Measurements from ENCODE around the gene ZBTB7A.

The ZBTB7A gene

GRCh38 chr19:4066682-4067395 lies at the start of gene ZBTB7A:
Gene ZBTB7A (minus strand): TSS chr19:4066899. CDS start chr19:4055232, 11,667 bp downstream.
- DNase-seq (ENCODE audit: low spot score): peak; percentile 85

GRCh38 chr19:4115818-4116385 lies 49.2 kb upstream of the ZBTB7A start:
- no peak for DNase-seq (ENCODE audit: low spot score)

GRCh38 chr19:4115050-4115817 lies 48.5 kb upstream of the ZBTB7A start:
- peak; percentile 63 for DNase-seq (ENCODE audit: low spot score)

- DNase-seq (ENCODE audit: low spot score): no peak
Measured at GRCh38 chr19:4114181-4114580, 47.5 kb upstream of the ZBTB7A start.

GRCh38 chr19:4113398-4114088 lies 46.8 kb upstream of the ZBTB7A start:
- DNase-seq (ENCODE audit: low spot score): no peak

- DNase-seq (ENCODE audit: low spot score): no peak
Measured at GRCh38 chr19:4112367-4112766, 45.7 kb upstream of the ZBTB7A start.

- no peak for DNase-seq (ENCODE audit: low spot score)
Measured at GRCh38 chr19:4109626-4109945, 42.9 kb upstream of the ZBTB7A start.

- no peak for DNase-seq (ENCODE audit: low spot score)
Measured at GRCh38 chr19:4108767-4109625, 42.3 kb upstream of the ZBTB7A start.

- no peak for DNase-seq (ENCODE audit: low spot score)
Measured at GRCh38 chr19:4103080-4103433, 36.4 kb upstream of the ZBTB7A start.

GRCh38 chr19:4102339-4103079 lies 35.8 kb upstream of the ZBTB7A start:
- DNase-seq (ENCODE audit: low spot score): no peak

GRCh38 chr19:4101496-4101770 lies 34.7 kb upstream of the ZBTB7A start:
- no peak for DNase-seq (ENCODE audit: low spot score)

- no peak for DNase-seq (ENCODE audit: low spot score)
Measured at GRCh38 chr19:4100647-4101495, 34.2 kb upstream of the ZBTB7A start.

GRCh38 chr19:4099041-4099764 lies 32.5 kb upstream of the ZBTB7A start:
- DNase-seq (ENCODE audit: low spot score): no peak

GRCh38 chr19:4098493-4098892 lies 31.8 kb upstream of the ZBTB7A start:
- no peak for DNase-seq (ENCODE audit: low spot score)

GRCh38 chr19:4097501-4097900 lies 30.8 kb upstream of the ZBTB7A start:
- DNase-seq (ENCODE audit: low spot score): no peak

- no peak for DNase-seq (ENCODE audit: low spot score)
Measured at GRCh38 chr19:4096049-4096892, 29.6 kb upstream of the ZBTB7A start.

GRCh38 chr19:4095488-4095844 lies 28.8 kb upstream of the ZBTB7A start:
- DNase-seq (ENCODE audit: low spot score): no peak

- no peak for DNase-seq (ENCODE audit: low spot score)
Measured at GRCh38 chr19:4094761-4095487, 28.2 kb upstream of the ZBTB7A start.
